Caco-2 (cell line): ENCODE data around the gene ZNF326. TPM values are rescaled to one million over a fixed set of nuclear protein-coding genes. Genes with fewer than 3 reads are reported as not detected.
A peak's percentile ranks its signal among the peaks of the same experiment; 100 is the strongest.

Experiments used
- BruUV-seq: library from RNA; stranded (reverse); fragments of 400-500 nt; replicated peaks from 2 replicates; lab custom pipeline; 2021; lab: Mats Ljungman, UMichigan
- CTCF ChIA-PET: fragments of 300-600 bp; sonication (Branson Sonifier 250); formaldehyde crosslinking; loops from one replicate; lab custom pipeline; 2022; ENCODE audit warnings: antibody characterized with exemption; lab: Charles Lee
- POLR2A ChIA-PET: fragments of 300-600 bp; sonication (Branson Sonifier 250); formaldehyde crosslinking; loops from one replicate; lab custom pipeline; 2022; ENCODE audit warnings: antibody characterized with exemption; lab: Charles Lee
- DNase-seq, 2 experiments: peaks; one replicate each; pipeline versions ENCODE4 v3.0.0 to v3.0.0-alpha.2; 2020 to 2022
- H3K27me3 ChIP-seq: replicated peaks from 2 replicates; pipeline ENCODE4 v1.6.0; 2011; ENCODE audit warnings: low read length; ENCODE audit not compliant: control insufficient read depth, insufficient read depth
- H3K36me3 ChIP-seq: 2 replicates; pipeline ENCODE4 v1.5.1; 2011; ENCODE audit warnings: low read length; ENCODE audit not compliant: control insufficient read depth, insufficient read depth
- H3K4me1 ChIP-seq: fragments of 250-450 bp; sonication (Bioruptor Pico); 2 replicates; pipeline ENCODE4 v1.5.1; 2020; ENCODE audit warnings: mild to moderate bottlenecking
- H3K4me3 ChIP-seq: 2 replicates; pipeline ENCODE4 v1.5.1; 2011; ENCODE audit warnings: low read depth, mild to moderate bottlenecking, control low read depth, low read length
- H3K9me3 ChIP-seq: fragments of 250-450 bp; sonication (Bioruptor Pico); 2 replicates; pipeline ENCODE4 v1.5.1; 2020; ENCODE audit warnings: mild to moderate bottlenecking, moderate library complexity
- H3K27ac Mint-ChIP-seq: one replicate; pipeline ENCODE4 v1.8.0; 2022; ENCODE audit warnings: mixed read lengths; ENCODE audit not compliant: unreplicated experiment
- H3K27me3 Mint-ChIP-seq: one replicate; pipeline ENCODE4 v1.8.0; 2022; ENCODE audit warnings: mixed read lengths; ENCODE audit not compliant: insufficient read depth, unreplicated experiment
- H3K36me3 Mint-ChIP-seq: one replicate; pipeline ENCODE4 v1.8.0; 2022; ENCODE audit warnings: mild to moderate bottlenecking, mixed read lengths; ENCODE audit not compliant: insufficient read depth, unreplicated experiment
- H3K4me1 Mint-ChIP-seq: one replicate; pipeline ENCODE4 v1.8.0; 2022; ENCODE audit warnings: low read depth, mixed read lengths; ENCODE audit not compliant: unreplicated experiment
- H3K4me3 Mint-ChIP-seq: one replicate; pipeline ENCODE4 v1.8.0; 2022; ENCODE audit warnings: mild to moderate bottlenecking, moderate library complexity, mixed read lengths; ENCODE audit not compliant: unreplicated experiment
- H3K9me3 Mint-ChIP-seq: one replicate; pipeline ENCODE4 v1.8.0; 2022; ENCODE audit warnings: mixed read lengths; ENCODE audit not compliant: unreplicated experiment
- intact Hi-C: fragments of 100-400 bp; cut with micrococcal nuclease; formaldehyde crosslinking; loops from one replicate; pipeline ENCODE4 v1.10.0; 2022; ENCODE audit not compliant: unreplicated experiment
- total RNA-seq: library from RNA; stranded (reverse); gene quantifications from 2 replicates; pipeline ENCODE4 v1.2.3, GENCODE V29; 2022
- TF ChIP-seq, protein P1 (sequence below), 2 experiments: fragments of 200-600 bp in 1 of 2; IDR thresholded peaks; 1 replicate in 1 of 2; 2 replicates in 1 of 2; pipeline versions ENCODE4 v1.5.1 to v1.8.0; 2011 to 2022; ENCODE audit warnings: antibody characterized with exemption in 1 of 2, control low read depth in 1 of 2, inconsistent platforms in 1 of 2, low read depth in 1 of 2, low read length in 1 of 2, mild to moderate bottlenecking in 1 of 2, moderate library complexity in 1 of 2; ENCODE audit not compliant: insufficient read depth in 1 of 2, severe bottlenecking in 1 of 2, unreplicated experiment in 1 of 2

Gene ZNF326
- total RNA-seq, 1 experiment from 2014 or later = 31.7 TPM

DNA sequence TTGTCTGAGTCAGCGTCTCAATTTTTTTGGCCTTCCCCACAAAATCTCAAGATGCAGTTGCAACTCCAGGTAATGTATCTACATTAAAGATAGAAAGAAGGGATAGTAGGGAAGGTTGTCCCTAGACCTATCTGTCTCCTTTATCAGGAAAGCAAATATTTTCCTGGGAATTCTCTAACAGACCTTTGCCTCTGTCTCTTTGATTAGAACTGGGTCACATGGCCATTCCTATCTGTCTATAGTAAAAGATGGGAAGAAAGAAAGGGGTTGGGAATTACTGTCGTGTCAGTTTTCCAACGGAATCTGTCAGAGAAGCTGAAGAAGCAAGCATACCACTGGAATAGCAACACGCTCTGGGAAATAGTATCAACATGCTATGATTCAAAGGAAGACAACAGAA lies 48.7 kb downstream of the ZNF326 start:
- no peaks in the 10 kb centered on the region for H3K27me3 ChIP-seq

DNA sequence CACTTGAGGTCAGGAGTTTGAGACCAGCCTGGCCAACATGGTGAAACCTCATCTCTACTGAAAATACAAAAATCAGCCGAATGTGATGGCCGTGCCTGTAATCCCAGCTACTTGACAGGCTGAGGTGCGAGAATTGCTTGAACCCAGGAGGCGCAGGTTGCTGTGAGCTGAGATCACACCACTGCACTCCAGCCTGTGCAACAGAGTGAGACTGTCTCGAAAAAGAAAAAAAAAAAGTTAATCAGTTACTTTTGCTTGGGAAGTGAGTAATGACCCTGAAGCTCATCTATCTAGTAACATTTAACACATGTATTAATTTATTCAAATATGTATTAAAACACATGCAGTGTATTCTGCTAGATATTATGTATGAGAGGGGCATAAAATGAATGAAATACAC lies 49.4 kb downstream of the ZNF326 start:
- H3K4me3 ChIP-seq = no peak overlapping the region
- H3K27ac Mint-ChIP-seq = no peak overlapping the region
- no peaks in the 10 kb centered on the region for H3K9me3 Mint-ChIP-seq
- H3K4me1 ChIP-seq = peaks cover 12% of the 10 kb centered on the region
- no TSS peak for BruUV-seq
- no peak overlapping the region for H3K4me3 Mint-ChIP-seq
- DNase-seq = no peak
- no peaks in the 10 kb centered on the region for H3K27me3 Mint-ChIP-seq
- intact Hi-C loops = no loop called here
- TF ChIP-seq, protein P1, sequence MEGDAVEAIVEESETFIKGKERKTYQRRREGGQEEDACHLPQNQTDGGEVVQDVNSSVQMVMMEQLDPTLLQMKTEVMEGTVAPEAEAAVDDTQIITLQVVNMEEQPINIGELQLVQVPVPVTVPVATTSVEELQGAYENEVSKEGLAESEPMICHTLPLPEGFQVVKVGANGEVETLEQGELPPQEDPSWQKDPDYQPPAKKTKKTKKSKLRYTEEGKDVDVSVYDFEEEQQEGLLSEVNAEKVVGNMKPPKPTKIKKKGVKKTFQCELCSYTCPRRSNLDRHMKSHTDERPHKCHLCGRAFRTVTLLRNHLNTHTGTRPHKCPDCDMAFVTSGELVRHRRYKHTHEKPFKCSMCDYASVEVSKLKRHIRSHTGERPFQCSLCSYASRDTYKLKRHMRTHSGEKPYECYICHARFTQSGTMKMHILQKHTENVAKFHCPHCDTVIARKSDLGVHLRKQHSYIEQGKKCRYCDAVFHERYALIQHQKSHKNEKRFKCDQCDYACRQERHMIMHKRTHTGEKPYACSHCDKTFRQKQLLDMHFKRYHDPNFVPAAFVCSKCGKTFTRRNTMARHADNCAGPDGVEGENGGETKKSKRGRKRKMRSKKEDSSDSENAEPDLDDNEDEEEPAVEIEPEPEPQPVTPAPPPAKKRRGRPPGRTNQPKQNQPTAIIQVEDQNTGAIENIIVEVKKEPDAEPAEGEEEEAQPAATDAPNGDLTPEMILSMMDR (IDR thresholded peaks at IDR 0.05; ENCODE audit: insufficient read depth in 1 of 2, low read depth in 1 of 2, low read length in 1 of 2, severe bottlenecking in 1 of 2, unreplicated experiment in 1 of 2) = no peak
- ChIA-PET CTCF (no interaction called here), POLR2A (interaction anchor here (0.6 kb wide), 1 partner anchor 18 kb away, joined by 3 read pairs; no protein-coding TSS in a partner anchor)
- H3K36me3 Mint-ChIP-seq = no peaks in the 10 kb centered on the region
- no peaks in the 10 kb centered on the region for H3K9me3 ChIP-seq
- H3K4me1 Mint-ChIP-seq = peaks cover 22% of the 10 kb centered on the region
- no peaks in the 10 kb centered on the region for H3K36me3 ChIP-seq
- no peaks in the 10 kb centered on the region for H3K27me3 ChIP-seq

More for the DNA sequence above, 48.7 kb downstream of the ZNF326 start:
- Histone ChIP-seq H3K4me1 (peaks cover 12% of the 10 kb centered on the region), H3K9me3 (no peaks in the 10 kb centered on the region), H3K36me3 (no peaks in the 10 kb centered on the region), H3K4me3 (no peak overlapping the region)
- intact Hi-C loops = no loop called here
- no TSS peak for BruUV-seq
- POLR2A ChIA-PET = interaction anchor here (0.6 kb wide), 1 partner anchor 19 kb away, joined by 3 read pairs; no protein-coding TSS in a partner anchor
- peaks cover 22% of the 10 kb centered on the region for H3K4me1 Mint-ChIP-seq
- H3K27ac Mint-ChIP-seq = no peak overlapping the region
- no peaks in the 10 kb centered on the region for H3K27me3 Mint-ChIP-seq
- TF ChIP-seq, protein P1 (IDR thresholded peaks at IDR 0.05; ENCODE audit: insufficient read depth in 1 of 2, low read depth in 1 of 2, low read length in 1 of 2, severe bottlenecking in 1 of 2, unreplicated experiment in 1 of 2) = no peak
- H3K9me3 Mint-ChIP-seq = no peaks in the 10 kb centered on the region
- H3K36me3 Mint-ChIP-seq = no peaks in the 10 kb centered on the region
- DNase-seq = no peak
- CTCF ChIA-PET = no interaction called here
- no peak overlapping the region for H3K4me3 Mint-ChIP-seq

DNA sequence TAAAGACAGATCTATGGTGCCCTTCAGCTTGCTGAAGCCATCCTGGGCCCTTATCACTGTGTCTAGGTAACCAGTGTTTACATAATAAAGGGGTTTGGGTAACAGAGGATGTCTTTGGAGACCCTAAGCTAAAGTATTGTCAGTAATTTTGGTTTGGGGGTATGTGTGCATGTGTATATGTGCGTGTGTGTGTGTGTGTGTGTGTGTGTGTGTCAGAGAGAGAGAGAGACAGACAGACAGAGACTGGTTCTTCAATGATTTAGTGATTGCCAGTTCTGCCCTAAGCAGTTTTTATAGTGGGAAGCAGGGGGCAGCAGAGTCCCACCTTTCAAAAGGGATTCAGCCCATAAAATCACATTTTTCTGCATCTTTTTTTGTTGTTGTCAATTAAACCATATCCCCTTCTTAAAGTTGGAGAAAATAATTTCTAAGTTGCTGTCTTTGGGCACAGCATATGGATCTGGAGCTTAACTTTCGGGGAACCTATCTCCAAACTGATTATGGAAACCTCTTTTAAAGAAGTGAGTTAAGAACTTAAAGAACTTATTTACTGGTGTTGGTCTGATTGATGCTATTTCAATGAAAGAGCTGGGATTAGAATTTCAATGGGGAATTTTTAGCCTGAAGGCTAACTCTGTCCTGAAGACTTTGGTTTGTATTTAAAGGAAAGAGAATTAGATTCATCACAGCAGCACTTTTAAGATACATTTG lies 51.1 kb downstream of the ZNF326 start:
- DNase-seq = peak in 1 of 2 experiments; percentile 37
- no peaks in the 10 kb centered on the region for H3K9me3 ChIP-seq
- no peaks in the 10 kb centered on the region for H3K36me3 ChIP-seq
- Mint-ChIP-seq H3K9me3 (no peaks in the 10 kb centered on the region), H3K4me3 (no peak overlapping the region), H3K27me3 (no peaks in the 10 kb centered on the region), H3K27ac (no peak overlapping the region), H3K4me1 (peaks cover 22% of the 10 kb centered on the region), H3K36me3 (no peaks in the 10 kb centered on the region)
- peaks cover 12% of the 10 kb centered on the region for H3K4me1 ChIP-seq
- TF ChIP-seq, protein P1 (IDR thresholded peaks at IDR 0.05; ENCODE audit: insufficient read depth in 1 of 2, low read depth in 1 of 2, low read length in 1 of 2, severe bottlenecking in 1 of 2, unreplicated experiment in 1 of 2) = peak; percentile 61 to 64
- POLR2A ChIA-PET = no interaction called here
- H3K4me3 ChIP-seq = no peak overlapping the region
- no TSS peak for BruUV-seq
- intact Hi-C loops = loop anchor here (1.0 kb wide), 1 partner anchor 68 kb away; no protein-coding TSS in a partner anchor
- CTCF ChIA-PET = no interaction called here
- H3K27me3 ChIP-seq = no peaks in the 10 kb centered on the region
